HG02943 (cell line): Measurements from ENCODE around the gene PDE3B.
"Not testable (repeated sequence)": the region's sequence is repeated elsewhere in the genome, so short reads cannot be mapped to it uniquely, and the experiment has no call there.

Source experiments
- ATAC-seq: cut with Tn5 transposase; IDR thresholded peaks from one replicate; pipeline ENCODE4 v1.9.1; 2021; ENCODE audit warnings: mild to moderate bottlenecking, low read depth, moderate library complexity; ENCODE audit not compliant: unreplicated experiment

The PDE3B gene

DNA sequence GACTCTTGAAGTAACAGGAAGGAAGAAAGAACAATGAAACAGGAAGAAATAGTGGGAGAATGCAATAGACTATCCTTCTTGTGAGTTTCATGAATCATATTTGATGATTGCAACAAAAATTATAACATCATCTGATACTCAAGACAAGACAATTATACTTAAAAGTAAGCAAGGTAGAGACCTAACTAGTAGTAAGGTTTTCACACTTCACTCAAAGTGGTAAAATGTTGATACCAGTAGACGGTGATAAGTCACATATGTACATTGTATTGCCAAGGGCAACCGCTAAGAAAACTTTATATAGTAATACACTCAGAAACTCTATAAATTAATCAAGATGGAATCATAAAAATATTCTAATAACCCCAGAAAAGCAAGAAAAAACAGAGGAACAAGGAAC is 140.6 kb downstream of the PDE3B start:
- no peak for ATAC-seq

DNA sequence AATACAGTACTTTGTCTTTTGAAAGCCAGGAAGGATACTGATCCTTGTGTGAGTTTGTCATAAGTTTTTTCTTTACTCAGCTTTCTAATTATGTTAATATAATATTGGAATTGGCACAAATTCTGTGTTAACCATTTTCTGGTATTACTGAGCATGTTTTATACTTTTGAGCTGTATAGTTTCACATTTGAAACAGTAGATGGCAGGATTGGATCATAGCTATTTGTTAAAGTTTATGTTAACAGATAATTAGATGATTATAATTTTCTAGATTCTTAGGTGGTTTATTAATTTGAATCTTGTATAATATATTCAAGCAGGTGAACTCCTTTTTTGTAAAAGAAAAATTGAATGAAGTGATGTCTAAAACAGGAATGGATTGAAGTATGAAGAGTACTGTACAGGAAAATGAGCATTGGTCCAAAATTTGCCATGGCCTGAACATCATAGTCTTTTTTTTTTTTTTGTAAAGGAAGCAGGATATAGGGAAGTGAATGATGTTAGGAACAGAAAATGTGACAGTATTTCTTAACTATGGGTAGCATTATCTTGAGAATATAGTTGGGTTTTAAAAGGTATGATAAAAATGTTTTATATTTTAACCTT is 146.4 kb downstream of the PDE3B start:
- ATAC-seq: no peak

DNA sequence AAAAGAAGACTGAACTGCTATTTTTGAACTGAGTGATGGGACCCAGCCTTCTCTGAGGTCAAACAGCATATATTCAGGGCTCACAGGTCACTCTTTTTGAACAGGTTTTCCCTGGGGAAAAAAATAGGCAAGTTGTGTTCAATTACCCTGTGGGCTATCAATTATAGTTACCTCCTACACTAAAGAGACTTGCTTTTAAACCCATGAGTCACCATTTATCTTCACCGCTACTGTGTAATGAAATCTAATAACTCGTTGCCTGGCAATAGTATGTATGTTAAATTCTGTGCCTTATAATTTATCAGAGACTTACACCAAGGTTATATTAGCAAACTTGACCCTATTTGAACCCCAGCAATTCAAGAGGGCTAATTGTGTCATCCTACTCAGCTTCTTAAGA is 149.9 kb downstream of the PDE3B start:
- no peak for ATAC-seq

- ATAC-seq: not testable (repeated sequence)
These were observed 152.4 kb downstream of the PDE3B start for GRCh38 chr11:14796028-14796427.

DNA sequence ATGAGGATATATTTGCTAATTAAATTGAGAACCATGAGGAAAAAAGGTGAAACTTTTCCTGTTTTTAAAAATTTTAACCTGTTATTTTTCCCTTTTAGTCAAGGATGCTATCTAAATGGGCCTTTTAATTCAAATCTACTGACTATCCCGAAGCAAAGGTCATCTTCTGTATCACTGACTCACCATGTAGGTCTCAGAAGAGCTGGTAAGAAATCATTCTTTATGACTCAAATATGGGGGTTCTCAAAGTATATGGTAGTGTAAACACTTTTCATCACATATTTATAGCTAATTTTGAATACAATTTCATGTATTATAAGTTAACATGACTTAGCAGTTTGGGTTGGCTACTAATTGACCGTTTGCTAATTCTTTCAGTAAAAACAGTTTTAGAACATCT is 160.2 kb downstream of the PDE3B start:
- ATAC-seq: no peak

- no peak for ATAC-seq
These were observed 165.9 kb downstream of the PDE3B start for GRCh38 chr11:14809466-14809865.

DNA sequence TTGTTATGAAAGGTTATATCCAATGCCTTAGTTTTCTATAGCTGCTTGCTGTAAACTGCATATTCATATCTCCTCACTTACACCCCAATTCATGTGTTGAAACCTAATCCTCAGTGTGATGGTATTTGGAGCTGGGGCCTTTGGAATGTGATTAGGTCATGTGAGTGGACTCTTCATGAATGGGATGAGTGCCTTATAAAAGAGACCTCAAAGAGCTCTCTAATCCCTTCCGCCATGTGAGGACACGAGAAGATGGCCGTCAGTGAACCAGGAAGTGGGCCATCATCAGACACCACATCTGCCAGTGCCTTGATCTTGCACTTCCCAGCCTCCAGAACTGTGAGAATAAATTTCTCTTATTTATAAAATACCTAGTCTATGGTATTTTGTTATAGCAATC is 169.2 kb downstream of the PDE3B start:
- no peak for ATAC-seq

- ATAC-seq: no peak
These were observed 169.9 kb downstream of the PDE3B start for GRCh38 chr11:14813516-14813915.

DNA sequence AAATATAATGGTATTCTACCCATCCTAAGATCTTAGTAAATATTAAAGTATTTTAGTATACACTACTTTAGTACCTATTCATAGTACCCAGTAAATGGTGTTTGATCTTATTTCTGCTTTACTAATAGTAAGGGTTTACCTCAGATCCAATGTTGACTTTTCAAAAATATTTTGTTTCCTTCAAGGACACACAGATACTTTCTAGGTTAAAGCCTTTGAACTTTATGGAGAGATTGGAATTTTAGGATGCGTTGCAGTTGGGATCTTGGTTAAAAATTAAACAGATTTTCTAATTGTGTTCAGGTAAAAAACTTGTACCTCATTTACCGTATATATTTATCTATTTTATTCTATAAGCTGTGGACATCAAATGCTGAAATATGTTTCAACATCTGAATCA is 175.2 kb downstream of the PDE3B start:
- ATAC-seq: no peak

- ATAC-seq: no peak
These were observed 176.0 kb downstream of the PDE3B start for GRCh38 chr11:14819596-14819995.

DNA sequence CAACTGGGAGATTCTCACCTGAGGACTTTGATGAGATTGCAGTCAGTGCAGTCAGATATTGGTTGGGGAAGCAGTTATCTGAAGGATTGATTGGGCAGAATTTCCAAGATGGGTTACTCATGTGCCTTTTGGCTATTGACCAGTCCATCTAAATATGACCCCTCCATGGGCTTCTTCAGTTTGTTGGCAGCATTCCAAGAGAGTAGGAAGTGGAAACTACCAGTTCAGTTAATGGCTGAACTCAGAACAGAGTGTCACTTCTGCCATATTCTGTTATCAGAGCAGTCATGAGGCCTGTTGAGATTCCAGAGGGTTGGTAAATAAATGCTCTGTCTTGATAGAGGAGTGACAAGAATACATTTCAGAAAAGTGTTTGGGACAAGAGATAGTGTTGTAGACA is 177.4 kb downstream of the PDE3B start:
- ATAC-seq: no peak

DNA sequence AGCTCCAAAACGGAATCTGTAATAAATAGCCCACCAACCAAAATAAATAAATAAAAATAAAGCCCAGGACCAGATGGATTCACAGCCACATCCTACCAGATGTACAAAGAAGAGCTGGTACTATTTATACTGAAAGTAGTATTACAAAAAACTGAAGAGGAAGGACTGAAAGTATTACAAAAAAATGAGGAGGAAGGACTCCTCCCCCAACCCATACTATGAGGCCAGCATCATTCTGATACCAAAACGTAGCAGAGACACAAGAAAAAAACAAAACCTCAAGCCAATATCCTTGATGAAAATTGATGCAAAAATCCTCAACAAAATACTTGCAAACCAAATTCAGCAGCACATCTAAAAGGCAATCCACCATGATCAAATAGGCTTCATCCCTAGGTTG is 183.0 kb downstream of the PDE3B start:
- ATAC-seq: no peak

DNA sequence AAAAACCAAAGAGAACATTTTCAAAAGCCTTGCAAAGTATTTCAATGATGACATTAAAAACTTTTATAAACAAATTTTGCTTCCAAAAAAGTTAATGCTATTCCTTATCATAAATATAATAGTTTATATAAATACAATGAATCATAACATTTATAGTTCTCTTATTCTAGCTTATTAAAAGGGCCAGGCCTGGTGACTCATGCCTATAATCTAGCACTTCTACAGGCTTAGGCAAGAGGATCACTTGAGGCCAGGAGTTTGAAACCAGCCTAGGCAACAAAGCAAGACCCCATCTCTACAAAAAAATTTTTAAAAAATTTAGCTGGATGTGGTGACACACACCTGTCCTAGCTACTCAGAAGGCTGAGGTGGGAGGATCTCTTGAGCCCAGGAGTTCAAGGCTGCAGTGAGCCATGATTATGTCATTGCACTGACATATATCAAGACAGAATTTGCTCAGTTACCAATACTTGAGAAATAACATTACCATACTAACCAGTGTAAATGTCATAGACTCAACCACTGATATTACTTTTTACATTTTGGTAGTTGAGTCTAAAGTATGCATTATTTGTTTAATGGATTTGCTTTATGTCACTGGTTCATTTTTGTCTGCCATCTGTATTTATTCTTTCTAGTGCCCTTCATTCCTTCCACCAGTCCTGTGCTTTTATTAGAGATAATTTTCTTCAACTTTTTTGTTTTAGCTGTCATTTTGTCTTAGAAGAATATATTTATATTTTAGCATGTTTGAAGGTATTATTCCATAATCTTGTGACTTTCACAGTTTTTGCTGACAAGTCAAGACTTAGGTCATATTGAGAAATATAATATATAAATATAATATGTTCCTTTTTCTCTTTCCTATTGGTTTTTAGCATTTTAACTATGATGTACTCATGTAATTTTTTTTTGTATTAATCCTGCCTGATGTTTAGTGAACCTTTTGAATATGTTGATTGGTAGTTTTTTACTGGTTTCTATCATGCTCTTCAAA is 192.2 kb downstream of the PDE3B start:
- ATAC-seq: no peak

- ATAC-seq: no peak
These were observed 198.4 kb downstream of the PDE3B start for GRCh38 chr11:14842002-14842401.

DNA sequence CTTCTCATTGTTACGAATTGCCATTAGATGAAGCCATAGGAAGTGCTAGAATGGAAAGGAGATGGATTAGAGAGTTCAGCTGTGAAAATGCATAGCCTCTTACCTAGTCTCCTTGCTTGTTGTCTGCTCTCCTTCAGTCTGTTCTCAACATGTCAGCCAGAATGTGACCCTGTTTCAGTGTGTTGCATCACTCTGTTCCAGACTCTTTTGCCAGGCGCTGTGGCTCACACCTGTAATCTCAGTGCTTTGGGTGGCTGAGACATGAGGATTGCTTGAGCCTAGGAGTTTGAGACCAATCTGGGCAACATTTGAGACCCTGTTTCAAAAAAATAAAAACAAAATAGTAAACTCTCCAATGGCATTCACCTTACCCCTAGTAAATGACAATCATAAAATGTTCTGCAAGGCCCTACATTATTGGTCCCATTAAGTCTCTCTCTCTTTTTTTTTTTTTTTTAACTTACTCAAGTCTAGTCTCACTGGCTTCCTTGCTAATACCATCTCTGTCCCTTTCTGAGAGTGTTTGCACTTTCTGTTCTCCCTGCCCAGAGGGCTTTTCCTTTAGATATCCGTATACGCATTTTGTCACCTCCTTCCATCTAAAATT is 209.1 kb downstream of the PDE3B start:
- ATAC-seq: no peak

DNA sequence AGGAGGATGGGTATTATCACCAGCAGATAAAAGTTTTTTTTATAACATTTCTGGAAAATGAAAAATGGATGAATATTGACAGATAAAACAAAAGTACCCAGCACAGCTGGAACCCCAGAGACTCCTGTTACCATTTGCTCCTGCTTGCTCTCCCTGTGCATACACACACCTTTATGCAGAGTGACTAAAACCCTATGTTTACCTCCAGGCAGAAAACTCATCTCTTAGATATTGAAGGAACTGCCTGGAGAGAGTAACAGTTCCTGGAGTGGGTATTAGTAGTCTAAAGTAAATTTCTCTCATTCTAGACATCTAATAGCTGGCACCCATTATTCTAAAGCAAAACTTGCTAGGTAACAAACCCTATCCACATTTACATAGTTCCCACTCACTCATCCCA is 210.5 kb downstream of the PDE3B start:
- no peak for ATAC-seq

GRCh38 chr11:14855890-14856289 is 212.3 kb downstream of the PDE3B start:
- ATAC-seq: no peak

- ATAC-seq: no peak
These were observed 214.0 kb downstream of the PDE3B start for GRCh38 chr11:14857621-14858020.

- ATAC-seq: no peak
These were observed 214.8 kb downstream of the PDE3B start for GRCh38 chr11:14858404-14858803.

DNA sequence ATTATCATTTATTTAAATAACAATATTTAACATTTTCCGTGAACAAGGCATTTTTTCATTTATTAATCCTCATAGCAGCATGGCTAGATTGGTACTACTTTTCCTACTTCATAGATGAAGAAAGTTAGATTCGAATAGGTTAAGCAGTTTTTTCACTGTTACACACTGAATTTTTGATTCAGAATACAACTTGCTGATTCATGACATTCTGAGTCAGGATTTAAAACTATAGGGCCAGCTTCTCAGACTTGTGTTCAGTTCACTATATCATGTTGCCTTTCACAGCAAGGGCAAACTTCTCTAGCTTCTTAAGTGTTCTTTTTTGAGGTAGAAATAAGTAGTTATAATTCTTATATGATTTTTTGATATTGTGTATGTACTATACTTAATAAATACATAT is 216.9 kb downstream of the PDE3B start:
- ATAC-seq: no peak

DNA sequence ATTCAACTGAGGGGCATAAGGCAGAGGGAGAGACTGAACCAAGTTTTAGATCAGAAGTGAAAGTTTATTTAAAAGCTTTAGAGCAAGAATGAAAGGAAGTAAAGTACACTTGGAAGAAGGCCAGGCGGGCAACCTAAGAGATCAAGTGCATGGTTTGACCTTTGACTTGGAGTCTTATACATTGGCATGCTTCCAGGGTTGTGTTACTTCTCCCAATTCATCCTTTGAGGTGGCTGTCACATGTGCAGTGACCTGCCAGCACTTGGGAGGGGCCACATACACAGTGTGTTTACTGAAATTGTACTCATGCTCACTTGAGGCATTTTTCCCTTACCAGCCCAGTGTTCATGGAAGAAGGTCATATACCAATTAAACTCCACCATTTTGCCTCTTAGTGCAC is 218.1 kb downstream of the PDE3B start:
- no peak for ATAC-seq
